Measurements from ENCODE around the gene RIMBP3B. TPM values are rescaled to one million over a fixed set of nuclear protein-coding genes. Genes with fewer than 3 reads are reported as not detected.
"Not testable (repeated sequence)": the region's sequence is repeated elsewhere in the genome, so short reads cannot be mapped to it uniquely, and the experiment has no call there.

The RIMBP3B gene
- total and polyA plus RNA-seq, 2 of the 13 experiments (the other 11 are each of a cell fraction or from before 2014, with no cell fraction given), result not detected

DNA sequence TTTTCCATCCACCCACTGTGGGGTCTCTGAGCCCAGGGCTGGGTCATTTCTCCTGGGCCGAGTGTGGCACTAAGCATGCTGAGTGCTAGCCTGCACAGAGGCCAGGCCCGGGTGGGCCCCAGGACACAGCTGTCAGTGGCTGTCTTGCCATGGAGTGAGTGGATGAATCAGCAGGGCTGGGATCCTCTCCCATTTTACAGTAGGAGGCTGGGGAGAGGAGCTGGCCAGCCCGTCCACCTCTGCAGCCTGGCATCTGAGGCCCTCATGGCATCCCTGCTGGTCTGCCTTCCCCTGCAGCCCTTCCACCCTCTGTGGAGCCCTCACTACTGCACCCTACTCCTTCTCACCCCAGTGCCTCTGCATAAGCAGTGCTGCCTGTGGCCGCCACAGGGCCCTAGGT lies 21.1 kb upstream of the RIMBP3B start:
- H3K9ac ChIP-seq (ENCODE audit: insufficient read depth, low read depth, low read length); H3K79me2 ChIP-seq (ENCODE audit: insufficient read depth, low read length); H3K4me3 ChIP-seq (replicated peaks in 1 of 3; ENCODE audit: insufficient read depth in 1 of 3, low read depth in 2 of 3, low read length in 3 of 3); DNase-seq (ENCODE audit: low spot score); H3K27me3 ChIP-seq (ENCODE audit: control insufficient read depth in 1 of 2, insufficient read depth in 2 of 2, low read length in 2 of 2); POLR2A ChIA-PET; H4K20me1 ChIP-seq (ENCODE audit: insufficient read depth, low read length); FAIRE-seq; H3K27ac ChIP-seq (ENCODE audit: extremely low read length, insufficient read depth, low read length); H3K36me3 ChIP-seq (replicated peaks in 1 of 2; ENCODE audit: control insufficient read depth in 1 of 2, insufficient read depth in 2 of 2, low read length in 2 of 2); CTCF ChIA-PET (ENCODE audit: low intra/inter-chr PET ratio, low total read pairs); intact Hi-C loops (cut with micrococcal nuclease; ENCODE audit: unreplicated experiment); H3K9me3 ChIP-seq (ENCODE audit: low read length); ATAC-seq; H3K4me2 ChIP-seq (ENCODE audit: low read depth, low read length); in situ Hi-C loops (cut with HindIII; ENCODE audit: extremely low pct_ligation_motif_present, low pct_unique_long_range_greater_than_20kb); H2AFZ ChIP-seq (ENCODE audit: low read length); BruUV-seq (replicated peaks); H3K4me1 ChIP-seq (ENCODE audit: insufficient read depth, low read length): not testable (repeated sequence)
- no CpG with 5 or more reads among the region's 4 CpGs for WGBS (ENCODE audit: low lambda C conversion rate)

DNA sequence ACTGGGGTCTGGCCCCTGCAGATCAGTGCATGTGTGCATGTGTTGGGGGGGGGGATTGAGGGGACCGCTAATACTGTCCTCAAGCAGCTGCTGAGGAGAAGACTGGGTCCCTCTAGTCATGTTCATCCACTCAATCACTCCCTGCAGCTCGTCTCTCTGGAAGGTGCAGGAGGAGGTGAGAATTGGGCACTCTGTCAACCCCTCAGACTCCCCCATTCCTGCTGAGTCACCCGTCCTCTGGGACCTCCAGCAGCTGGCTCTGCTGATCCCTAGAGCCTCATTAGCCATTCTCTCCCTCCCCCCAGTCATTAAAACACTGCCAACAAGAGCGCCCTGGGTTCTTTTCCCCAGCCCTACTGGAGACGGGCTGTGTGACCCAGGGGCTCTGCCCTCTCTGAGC lies 20.5 kb upstream of the RIMBP3B start:
- DNase-seq (ENCODE audit: low spot score); ATAC-seq; H4K20me1 ChIP-seq (ENCODE audit: insufficient read depth, low read length); H3K4me2 ChIP-seq (ENCODE audit: low read depth, low read length); H3K4me3 ChIP-seq (replicated peaks in 1 of 3; ENCODE audit: insufficient read depth in 1 of 3, low read depth in 2 of 3, low read length in 3 of 3); in situ Hi-C loops (cut with HindIII; ENCODE audit: extremely low pct_ligation_motif_present, low pct_unique_long_range_greater_than_20kb); BruUV-seq (replicated peaks); H3K27me3 ChIP-seq (ENCODE audit: control insufficient read depth in 1 of 2, insufficient read depth in 2 of 2, low read length in 2 of 2); H3K36me3 ChIP-seq (replicated peaks in 1 of 2; ENCODE audit: control insufficient read depth in 1 of 2, insufficient read depth in 2 of 2, low read length in 2 of 2); H3K9me3 ChIP-seq (ENCODE audit: low read length); H2AFZ ChIP-seq (ENCODE audit: low read length); H3K27ac ChIP-seq (ENCODE audit: extremely low read length, insufficient read depth, low read length); H3K9ac ChIP-seq (ENCODE audit: insufficient read depth, low read depth, low read length); H3K4me1 ChIP-seq (ENCODE audit: insufficient read depth, low read length); H3K79me2 ChIP-seq (ENCODE audit: insufficient read depth, low read length); FAIRE-seq; CTCF ChIA-PET (ENCODE audit: low intra/inter-chr PET ratio, low total read pairs); intact Hi-C loops (cut with micrococcal nuclease; ENCODE audit: unreplicated experiment); POLR2A ChIA-PET: not testable (repeated sequence)
- no CpG with 5 or more reads among the region's 5 CpGs for whole genome bisulfite sequencing (ENCODE audit: low lambda C conversion rate)

GRCh38 chr22:21363803-21364202 lies 19.7 kb upstream of the RIMBP3B start:
- H2AFZ ChIP-seq (ENCODE audit: low read length); POLR2A ChIA-PET; H3K36me3 ChIP-seq (replicated peaks in 1 of 2; ENCODE audit: control insufficient read depth in 1 of 2, insufficient read depth in 2 of 2, low read length in 2 of 2); H3K79me2 ChIP-seq (ENCODE audit: insufficient read depth, low read length); in situ Hi-C loops (cut with HindIII; ENCODE audit: extremely low pct_ligation_motif_present, low pct_unique_long_range_greater_than_20kb); H3K4me2 ChIP-seq (ENCODE audit: low read depth, low read length); H4K20me1 ChIP-seq (ENCODE audit: insufficient read depth, low read length); H3K4me3 ChIP-seq (replicated peaks in 1 of 3; ENCODE audit: insufficient read depth in 1 of 3, low read depth in 2 of 3, low read length in 3 of 3); intact Hi-C loops (cut with micrococcal nuclease; ENCODE audit: unreplicated experiment); H3K9me3 ChIP-seq (ENCODE audit: low read length); H3K27ac ChIP-seq (ENCODE audit: extremely low read length, insufficient read depth, low read length); H3K9ac ChIP-seq (ENCODE audit: insufficient read depth, low read depth, low read length); FAIRE-seq; H3K27me3 ChIP-seq (ENCODE audit: control insufficient read depth in 1 of 2, insufficient read depth in 2 of 2, low read length in 2 of 2); H3K4me1 ChIP-seq (ENCODE audit: insufficient read depth, low read length); CTCF ChIA-PET (ENCODE audit: low intra/inter-chr PET ratio, low total read pairs); DNase-seq (ENCODE audit: low spot score); ATAC-seq; BruUV-seq (replicated peaks): not testable (repeated sequence)
- 20% methylated on average over 1 of the region's 11 CpGs for WGBS (ENCODE audit: low lambda C conversion rate)

GRCh38 chr22:21364362-21364761 lies 19.2 kb upstream of the RIMBP3B start:
- DNase-seq (ENCODE audit: low spot score); POLR2A ChIA-PET; H3K4me2 ChIP-seq (ENCODE audit: low read depth, low read length); H4K20me1 ChIP-seq (ENCODE audit: insufficient read depth, low read length); H3K4me1 ChIP-seq (ENCODE audit: insufficient read depth, low read length); in situ Hi-C loops (cut with HindIII; ENCODE audit: extremely low pct_ligation_motif_present, low pct_unique_long_range_greater_than_20kb); CTCF ChIA-PET (ENCODE audit: low intra/inter-chr PET ratio, low total read pairs); H3K79me2 ChIP-seq (ENCODE audit: insufficient read depth, low read length); H3K27ac ChIP-seq (ENCODE audit: extremely low read length, insufficient read depth, low read length); BruUV-seq (replicated peaks); H3K4me3 ChIP-seq (replicated peaks in 1 of 3; ENCODE audit: insufficient read depth in 1 of 3, low read depth in 2 of 3, low read length in 3 of 3); H2AFZ ChIP-seq (ENCODE audit: low read length); FAIRE-seq; H3K9me3 ChIP-seq (ENCODE audit: low read length); H3K27me3 ChIP-seq (ENCODE audit: control insufficient read depth in 1 of 2, insufficient read depth in 2 of 2, low read length in 2 of 2); intact Hi-C loops (cut with micrococcal nuclease; ENCODE audit: unreplicated experiment); H3K9ac ChIP-seq (ENCODE audit: insufficient read depth, low read depth, low read length); H3K36me3 ChIP-seq (replicated peaks in 1 of 2; ENCODE audit: control insufficient read depth in 1 of 2, insufficient read depth in 2 of 2, low read length in 2 of 2): not testable (repeated sequence)
- ATAC-seq, result peak; percentile 10; the same call in 1 of the 3 replicates
- no CpG with 5 or more reads among the region's 11 CpGs for WGBS (ENCODE audit: low lambda C conversion rate)

All from HepG2 (cell line).